Heart right ventricle (tissue), 16 donors: ENCODE results near the gene CPVL. TPM values are rescaled to one million over a fixed set of nuclear protein-coding genes. Genes with fewer than 3 reads are reported as not detected.
A peak's percentile ranks its signal among the peaks of the same experiment; 100 is the strongest.
"Not testable (repeated sequence)": the region's sequence is repeated elsewhere in the genome, so short reads cannot be mapped to it uniquely, and the experiment has no call there.

Source experiments
- ATAC-seq, 8 donors: fragments of 200-7000 bp; cut with Tn5 transposase; one replicate each; pipeline ENCODE4 v1.9.1; 2020; ENCODE audit warnings: mild to moderate bottlenecking in 8 of 8, moderate library complexity in 8 of 8, moderate number of reproducible peaks in 1 of 8
- DNase-seq, 2 donors: peaks; one replicate each; pipeline ENCODE4 v3.0.0-alpha.2; 2020
- H3K27ac ChIP-seq, 10 donors: fragments of 200-600 bp; sonication (generic) in 2 of 10; one replicate each; pipeline versions ENCODE4 v1.5.0 to v1.8.0; 2020 to 2022; ENCODE audit warnings: mild to moderate bottlenecking in 3 of 10
- H3K27me3 ChIP-seq, 7 donors: fragments of 200-600 bp; one replicate each; pipeline ENCODE4 v1.8.0; 2021 to 2022; ENCODE audit warnings: mild to moderate bottlenecking in 2 of 7
- H3K36me3 ChIP-seq, 9 donors: fragments of 200-600 bp; sonication (generic) in 1 of 9; one replicate each; pipeline versions ENCODE4 v1.5.0 to v1.8.0; 2020 to 2022; ENCODE audit warnings: mild to moderate bottlenecking in 2 of 9
- H3K4me1 ChIP-seq, 9 donors: fragments of 200-600 bp; sonication (generic) in 1 of 9; one replicate each; pipeline versions ENCODE4 v1.5.0 to v1.8.0; 2020 to 2022; ENCODE audit warnings: mild to moderate bottlenecking in 4 of 9
- H3K4me3 ChIP-seq, 10 donors: fragments of 200-600 bp; sonication (generic) in 2 of 10; one replicate each; pipeline versions ENCODE4 v1.5.0 to v1.8.0; 2020 to 2022; ENCODE audit warnings: mild to moderate bottlenecking in 7 of 10, moderate library complexity in 2 of 10
- H3K9me3 ChIP-seq, 11 donors: fragments of 200-600 bp in 10 of 11; sonication (generic) in 2 of 11; one replicate each; pipeline versions ENCODE4 v1.5.0 to v1.8.0; 2013 to 2022; ENCODE audit warnings: mild to moderate bottlenecking in 2 of 11, control low read depth in 1 of 11, moderate library complexity in 1 of 11
- WGBS, 2 donors: extraction: QIAGEN DNeasy Blood & Tissue Kit; methylation state at CpG; one replicate each; pipeline ENCODE4 v1.1.7; 2013; ENCODE audit warnings: inconsistent platforms in 1 of 2; 5-methylcytosine and 5-hydroxymethylcytosine counted together
- intact Hi-C, 10 donors: fragments of 100-400 bp; cut with DNase I; formaldehyde crosslinking; loops; one replicate each; pipeline versions ENCODE4 v1.11.1 to v1.14.2; 2022
- polyA plus RNA-seq, 2 donors: library from polyadenylated mRNA; stranded (reverse); fragments of 200-250 nt; gene quantifications; one replicate each; pipeline ENCODE4 v1.2.3, GENCODE V29; 2013
- total RNA-seq, 10 donors: library from RNA; stranded (reverse); fragmentation: NEBNext Ultra II Directional in 3 of 10; extraction: Animal tissue kit (Norgen Biotek cat#: 25700) in 3 of 10; gene quantifications; one replicate each; pipeline versions ENCODE4 v1.2.1 to v1.2.4, GENCODE V29; 2021 to 2023
- TF ChIP-seq, protein P1 (sequence below), 9 donors: fragments of 200-600 bp; sonication (generic) in 2 of 9; IDR thresholded peaks; one replicate each; pipeline versions ENCODE4 v1.5.0 to v1.8.0; 2021 to 2022; ENCODE audit warnings: antibody characterized with exemption in 9 of 9, mild to moderate bottlenecking in 5 of 9, moderate library complexity in 1 of 9
- donor health status: Arrhythmogenic right ventricular cardiomyopathy.
- donor health status: ischemic (EF 13 %, LVEDD 7.1; RV severe dilation, severe dysfunction).
- donor health status: healthy with polysubstance abuse.
- donor health status: DM: no; HTN: yes; CAD: no.
- donor health status: DM: no; HTN: no; CAD: no.
- donor health status: ischemic (EF 25% LVEDD 6.9; RV normal size, moderate dysfunction).
- donor health status: ischemic (EF 25% LVEDD 5.7; RV mildly dilated, moderate dysfunction).
- donor health status: healthy.
- donor health status: DM: yes; HTN: yes; CAD: no.
- donor health status: Ischemic cardiomyopathy.
- donor health status: ischemic (EF 35%, LVEDD 5.7; RV mildly dilated, moderate dysfunction).
- donor health status: nonischemic (EF 11% LVEDD 7.7; RV severe dilation, severe dysfunction).
- donor health status: DM: yes; HTN: yes; CAD: no.
- donor health status: PGD.
- donor health status: ischemic (EF 29% LVEDD 5.4; RV normal size, mild dysfunction).
- donor health status: nonischemic (EF 23%, LVEDD 6.1; RV moderate dilation, normal function).

Gene CPVL
- total and polyA plus RNA-seq, 12 donors, result 49.4 to 215 (median 93.0) TPM

- Histone ChIP-seq H3K27ac (peak overlapping the region in 9 of 10 donors; percentile 8 to 81 (median 31)), H3K9me3 (no peaks in the 10 kb centered on the region), H3K27me3 (no peaks in the 10 kb centered on the region), H3K36me3 (no peaks in the 10 kb centered on the region), H3K4me1 (peaks cover 0 to 38% (median 18%) of the 10 kb centered on the region in 9 donors), H3K4me3 (no peak overlapping the region)
- ATAC-seq, result peak in 7 of 8 donors; percentile 24 to 75 (median 48)
- intact Hi-C loops, result loop anchor here in 6 of 10 donors (10.0 kb wide), 2 partner anchors 65 to 145 kb away; partner anchors contain the start of gene TRIL (in 5 of the 6)
- whole genome bisulfite sequencing, 2 donors, result 65 to 68% methylated on average over 5 of the region's 5 CpGs
- TF ChIP-seq, protein P1, sequence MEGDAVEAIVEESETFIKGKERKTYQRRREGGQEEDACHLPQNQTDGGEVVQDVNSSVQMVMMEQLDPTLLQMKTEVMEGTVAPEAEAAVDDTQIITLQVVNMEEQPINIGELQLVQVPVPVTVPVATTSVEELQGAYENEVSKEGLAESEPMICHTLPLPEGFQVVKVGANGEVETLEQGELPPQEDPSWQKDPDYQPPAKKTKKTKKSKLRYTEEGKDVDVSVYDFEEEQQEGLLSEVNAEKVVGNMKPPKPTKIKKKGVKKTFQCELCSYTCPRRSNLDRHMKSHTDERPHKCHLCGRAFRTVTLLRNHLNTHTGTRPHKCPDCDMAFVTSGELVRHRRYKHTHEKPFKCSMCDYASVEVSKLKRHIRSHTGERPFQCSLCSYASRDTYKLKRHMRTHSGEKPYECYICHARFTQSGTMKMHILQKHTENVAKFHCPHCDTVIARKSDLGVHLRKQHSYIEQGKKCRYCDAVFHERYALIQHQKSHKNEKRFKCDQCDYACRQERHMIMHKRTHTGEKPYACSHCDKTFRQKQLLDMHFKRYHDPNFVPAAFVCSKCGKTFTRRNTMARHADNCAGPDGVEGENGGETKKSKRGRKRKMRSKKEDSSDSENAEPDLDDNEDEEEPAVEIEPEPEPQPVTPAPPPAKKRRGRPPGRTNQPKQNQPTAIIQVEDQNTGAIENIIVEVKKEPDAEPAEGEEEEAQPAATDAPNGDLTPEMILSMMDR (IDR thresholded peaks at IDR 0.05), result no peak
- DNase-seq, result no peak
Observed at GRCh38 chr7:29099896-29100847, 46.2 kb downstream of the CPVL start.

- Histone ChIP-seq H3K4me3 (no peak overlapping the region), H3K27ac (no peak overlapping the region), H3K4me1 (peaks cover 0 to 41% (median 24%) of the 10 kb centered on the region in 9 donors), H3K9me3 (no peaks in the 10 kb centered on the region), H3K27me3 (no peaks in the 10 kb centered on the region), H3K36me3 (peaks cover 0 to 6% (median 0%) of the 10 kb centered on the region in 9 donors)
- DNase-seq (no peak), ATAC-seq (no peak)
- WGBS, 2 donors, result 95 to 96% methylated on average over 5 of the region's 5 CpGs
- intact Hi-C loops, result loop anchor here in 1 of 10 donors (10.0 kb wide), 1 partner anchor 62 kb away; no protein-coding TSS in a partner anchor
- TF ChIP-seq, protein P1 (IDR thresholded peaks at IDR 0.05), result no peak
Observed at GRCh38 chr7:29096446-29096730, 49.9 kb downstream of the CPVL start.

GRCh38 chr7:29095631-29096445 lies 50.5 kb downstream of the CPVL start:
- DNase-seq (no peak), ATAC-seq (peak in 1 of 8 donors; percentile 29)
- intact Hi-C loops, result loop anchor here in 1 of 10 donors (10.0 kb wide), 1 partner anchor 61 kb away; no protein-coding TSS in a partner anchor
- H3K27me3 ChIP-seq, result no peaks in the 10 kb centered on the region
- no peak overlapping the region for H3K4me3 ChIP-seq
- H3K4me1 ChIP-seq, result peaks cover 0 to 43% (median 28%) of the 10 kb centered on the region in 9 donors
- H3K36me3 ChIP-seq, result peaks cover 0 to 6% (median 0%) of the 10 kb centered on the region in 9 donors
- H3K9me3 ChIP-seq, result no peaks in the 10 kb centered on the region
- TF ChIP-seq, protein P1 (IDR thresholded peaks at IDR 0.05), result no peak
- WGBS, 2 donors, result 50 to 58% methylated on average over 8 of the region's 8 CpGs
- H3K27ac ChIP-seq, result no peak overlapping the region

- 97 to 98% methylated on average over 11 of the region's 11 CpGs for WGBS, 2 donors
- not testable (repeated sequence) for H3K27ac ChIP-seq, DNase-seq, H3K36me3 ChIP-seq, ATAC-seq, H3K27me3 ChIP-seq, H3K9me3 ChIP-seq, H3K4me3 ChIP-seq
- intact Hi-C loops, result loop anchor here in 2 of 10 donors (5.0 to 10.0 kb wide), 2 partner anchors 58 to 136 kb away; partner anchors contain the start of gene TRIL (in 1 of the 2)
- H3K4me1 ChIP-seq, result peaks cover 0 to 42% (median 24%) of the 10 kb centered on the region in 9 donors
Observed at GRCh38 chr7:29093091-29093490, 53.2 kb downstream of the CPVL start.
